Measurements from ENCODE around the gene DCBLD2. TPM values are rescaled to one million over a fixed set of nuclear protein-coding genes. Genes with fewer than 3 reads are reported as not detected.

The DCBLD2 gene
- total and polyA plus RNA-seq, 2 of the 13 experiments (the other 11 are each of a cell fraction or from before 2014, with no cell fraction given) = 43.8 to 56.9 TPM

GRCh38 chr3:98778852-98779413 is 122.6 kb downstream of the DCBLD2 start (continued):
- peak; percentile 39; the same call in 1 of the 2 replicates for TF ChIP-seq TFE3 (CRISPR knock-in tag; IDR thresholded peaks at IDR 0.05)
- TF ChIP-seq NONO (IDR thresholded peaks at IDR 0.05) = no peak
- TF ChIP-seq NONO (CRISPR knock-in tag; conservative IDR thresholded peaks at IDR 0.05) = peak; percentile 71; the same call in 1 of the 2 replicates
- TF ChIP-seq ZNF7 (CRISPR knock-in tag; IDR thresholded peaks at IDR 0.05) = no peak
- 0 out of 2 replicates have a peak, but pooled peaks have one; percentile 18 for TF ChIP-seq SRF (IDR thresholded peaks at IDR 0.05; ENCODE audit: low read depth, low read length)
- no peak for TF ChIP-seq ZNF615 (CRISPR knock-in tag; IDR thresholded peaks at IDR 0.05; ENCODE audit: borderline replicate concordance)
- no peak for TF ChIP-seq DDIT3 (CRISPR knock-in tag; IDR thresholded peaks at IDR 0.05)
- peak; percentile 69; the same call in 1 of the 2 replicates for TF ChIP-seq MLX (CRISPR knock-in tag; IDR thresholded peaks at IDR 0.05)
- 0 out of 2 replicates have a peak, but pooled peaks have one; percentile 17 for TF ChIP-seq PPARG (CRISPR knock-in tag; conservative IDR thresholded peaks at IDR 0.05)
- no peak for TF ChIP-seq ZSCAN22 (CRISPR knock-in tag; IDR thresholded peaks at IDR 0.05)
- TF ChIP-seq ZNF275 (CRISPR knock-in tag; IDR thresholded peaks at IDR 0.05; ENCODE audit: borderline replicate concordance) = no peak
- TF ChIP-seq USF2 (IDR thresholded peaks at IDR 0.05; ENCODE audit: low read depth, low read length) = no peak
- TF ChIP-seq USF2 (CRISPR knock-in tag; IDR thresholded peaks at IDR 0.05; ENCODE audit: borderline replicate concordance) = peak; percentile 35
- TF ChIP-seq PCBP1 (IDR thresholded peaks at IDR 0.05; ENCODE audit: borderline replicate concordance, low read depth, low read length) = no peak
- no peak for TF ChIP-seq ZNF761 (CRISPR knock-in tag; conservative IDR thresholded peaks at IDR 0.05)
- no peak for TF ChIP-seq GABPA (IDR thresholded peaks at IDR 0.05; ENCODE audit: low read depth, low read length)
- TF ChIP-seq GABPA (CRISPR knock-in tag; IDR thresholded peaks at IDR 0.05; ENCODE audit: low read depth) = 0 out of 2 replicates have a peak, but pooled peaks have one; percentile 21
- peak; percentile 62; the same call in 1 of the 2 replicates for TF ChIP-seq MYPOP (CRISPR knock-in tag; IDR thresholded peaks at IDR 0.05)
- TF ChIP-seq SKIL (CRISPR knock-in tag; IDR thresholded peaks at IDR 0.05; ENCODE audit: borderline replicate concordance) = peak; percentile 70; the same call in 1 of the 2 replicates
- no peak for TF ChIP-seq KLF12 (CRISPR knock-in tag; IDR thresholded peaks at IDR 0.05; ENCODE audit: borderline replicate concordance)
- TF ChIP-seq ZNF552 (CRISPR knock-in tag; IDR thresholded peaks at IDR 0.05; ENCODE audit: borderline replicate concordance) = no peak

All from HepG2 (cell line).